ENCODE measurements around the gene KIF1A. TPM values are rescaled to one million over a fixed set of nuclear protein-coding genes. Genes with fewer than 3 reads are reported as not detected.

KIF1A gene
- total RNA-seq, 1 donor from 2014 or later: 69.2 TPM

- no peak for TF ChIP-seq CTCF (conservative IDR thresholded peaks at IDR 0.05; ENCODE audit: low read depth, low read length)
- DNase-seq (ENCODE audit: low read depth): no peak
- no peak overlapping the region for H3K4me3 ChIP-seq (ENCODE audit: low read depth, low read length)
These were observed 94.3 kb downstream of the KIF1A start for GRCh38 chr2:240725671-240726070.

GRCh38 chr2:240725266-240725665 is 94.8 kb downstream of the KIF1A start:
- DNase-seq (ENCODE audit: low read depth): no peak
- H3K4me3 ChIP-seq (ENCODE audit: low read depth, low read length): no peak overlapping the region
- no peak for TF ChIP-seq CTCF (conservative IDR thresholded peaks at IDR 0.05; ENCODE audit: low read depth, low read length)

- no peak for DNase-seq (ENCODE audit: low read depth)
- no peak overlapping the region for H3K4me3 ChIP-seq (ENCODE audit: low read depth, low read length)
- no peak for TF ChIP-seq CTCF (conservative IDR thresholded peaks at IDR 0.05; ENCODE audit: low read depth, low read length)
These were observed 95.6 kb downstream of the KIF1A start for GRCh38 chr2:240724431-240724830.

- no peak overlapping the region for H3K4me3 ChIP-seq (ENCODE audit: low read depth, low read length)
- TF ChIP-seq CTCF (conservative IDR thresholded peaks at IDR 0.05; ENCODE audit: low read depth, low read length): no peak
- DNase-seq (ENCODE audit: low read depth): no peak
These were observed 96.2 kb downstream of the KIF1A start for GRCh38 chr2:240723851-240724250.

- DNase-seq (ENCODE audit: low read depth): no peak
- H3K4me3 ChIP-seq (ENCODE audit: low read depth, low read length): no peak overlapping the region
These were observed 97.0 kb downstream of the KIF1A start for GRCh38 chr2:240722796-240723735.

GRCh38 chr2:240722376-240722775 is 97.6 kb downstream of the KIF1A start:
- no peak for TF ChIP-seq CTCF (conservative IDR thresholded peaks at IDR 0.05; ENCODE audit: low read depth, low read length)
- no peak for DNase-seq (ENCODE audit: low read depth)
- H3K4me3 ChIP-seq (ENCODE audit: low read depth, low read length): no peak overlapping the region

More at GRCh38 chr2:240722796-240723735, 97.0 kb downstream of the KIF1A start:
- no peak for TF ChIP-seq CTCF (conservative IDR thresholded peaks at IDR 0.05; ENCODE audit: low read depth, low read length)

Measured in epithelial cell of proximal tubule (primary cell).